AG10803 (cell line): ENCODE measurements around the gene MGAM2.

Experiments
- DNase-seq: peaks from one replicate; pipeline ENCODE4 v3.0.0; 2010; ENCODE audit warnings: low read depth
- H3K4me3 ChIP-seq: 2 replicates; pipeline ENCODE4 v1.5.1; 2011; ENCODE audit warnings: mild to moderate bottlenecking, low read length, control low read depth
- TF ChIP-seq, protein P1 (sequence below): conservative IDR thresholded peaks from 2 replicates; pipeline ENCODE4 v1.5.1; 2011; ENCODE audit warnings: mild to moderate bottlenecking, low read length, control low read depth, inconsistent platforms

MGAM2 gene

DNA sequence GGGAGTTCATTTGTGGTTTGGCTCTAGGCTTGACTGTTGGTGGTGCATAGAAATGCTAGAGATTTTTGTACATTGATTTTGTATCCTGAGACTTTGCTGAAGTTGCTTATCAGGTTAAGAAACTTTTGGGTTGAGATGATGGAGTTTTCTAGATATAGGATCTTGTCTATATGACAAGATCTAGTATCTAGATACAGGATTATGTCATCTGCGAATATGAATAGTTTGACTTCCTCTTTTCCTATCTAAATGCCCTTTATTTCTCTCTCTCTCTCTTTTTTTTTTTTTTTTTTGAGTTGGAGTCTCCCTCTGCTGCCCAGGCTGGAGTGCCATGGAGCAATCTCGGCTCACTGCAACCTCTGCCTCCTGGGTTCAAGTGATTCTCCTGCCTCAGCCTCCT lies 62.9 kb downstream of the MGAM2 start:
- TF ChIP-seq, protein P1, sequence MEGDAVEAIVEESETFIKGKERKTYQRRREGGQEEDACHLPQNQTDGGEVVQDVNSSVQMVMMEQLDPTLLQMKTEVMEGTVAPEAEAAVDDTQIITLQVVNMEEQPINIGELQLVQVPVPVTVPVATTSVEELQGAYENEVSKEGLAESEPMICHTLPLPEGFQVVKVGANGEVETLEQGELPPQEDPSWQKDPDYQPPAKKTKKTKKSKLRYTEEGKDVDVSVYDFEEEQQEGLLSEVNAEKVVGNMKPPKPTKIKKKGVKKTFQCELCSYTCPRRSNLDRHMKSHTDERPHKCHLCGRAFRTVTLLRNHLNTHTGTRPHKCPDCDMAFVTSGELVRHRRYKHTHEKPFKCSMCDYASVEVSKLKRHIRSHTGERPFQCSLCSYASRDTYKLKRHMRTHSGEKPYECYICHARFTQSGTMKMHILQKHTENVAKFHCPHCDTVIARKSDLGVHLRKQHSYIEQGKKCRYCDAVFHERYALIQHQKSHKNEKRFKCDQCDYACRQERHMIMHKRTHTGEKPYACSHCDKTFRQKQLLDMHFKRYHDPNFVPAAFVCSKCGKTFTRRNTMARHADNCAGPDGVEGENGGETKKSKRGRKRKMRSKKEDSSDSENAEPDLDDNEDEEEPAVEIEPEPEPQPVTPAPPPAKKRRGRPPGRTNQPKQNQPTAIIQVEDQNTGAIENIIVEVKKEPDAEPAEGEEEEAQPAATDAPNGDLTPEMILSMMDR, result no peak
- H3K4me3 ChIP-seq, result no peak overlapping the region
- no peak for DNase-seq

DNA sequence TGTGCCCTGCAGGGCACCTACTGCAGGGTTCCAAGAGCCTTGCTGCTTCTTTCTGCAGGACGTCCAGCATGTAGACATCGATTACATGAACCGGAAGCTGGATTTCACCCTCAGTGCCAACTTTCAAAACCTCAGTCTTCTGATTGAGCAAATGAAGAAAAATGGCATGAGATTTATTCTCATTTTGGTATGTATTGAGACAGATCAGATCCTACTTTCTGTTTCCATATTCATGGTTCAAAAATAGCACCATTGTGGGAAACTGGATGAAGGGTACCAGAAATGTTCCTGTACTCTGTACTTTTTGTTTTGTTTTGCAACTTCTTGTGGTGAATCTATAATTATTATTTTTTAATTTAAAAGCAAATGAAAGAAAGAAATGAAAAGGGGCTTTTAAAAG lies 64.1 kb downstream of the MGAM2 start:
- H3K4me3 ChIP-seq, result no peak overlapping the region
- DNase-seq, result no peak
- TF ChIP-seq, protein P1, result no peak

DNA sequence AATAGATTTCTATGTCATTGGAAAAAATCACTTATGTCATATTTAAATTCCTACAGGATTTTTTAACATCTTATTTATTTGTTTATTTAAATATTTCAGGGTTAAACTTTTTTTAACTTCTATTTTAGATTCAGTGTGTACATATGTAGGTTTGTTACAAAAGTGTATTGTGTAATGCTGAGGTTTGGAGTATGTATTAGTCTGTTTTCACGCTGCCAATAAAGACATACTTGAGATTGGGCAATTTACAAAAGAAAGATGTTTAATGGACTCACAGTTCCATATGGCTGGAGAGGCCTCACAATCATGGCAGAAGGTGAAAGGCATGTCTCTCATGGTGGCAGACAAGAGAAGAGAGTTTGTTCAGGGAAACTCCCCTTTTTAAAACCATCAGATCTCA lies 65.4 kb downstream of the MGAM2 start:
- DNase-seq, result no peak
- no peak overlapping the region for H3K4me3 ChIP-seq
- TF ChIP-seq, protein P1, result no peak

DNA sequence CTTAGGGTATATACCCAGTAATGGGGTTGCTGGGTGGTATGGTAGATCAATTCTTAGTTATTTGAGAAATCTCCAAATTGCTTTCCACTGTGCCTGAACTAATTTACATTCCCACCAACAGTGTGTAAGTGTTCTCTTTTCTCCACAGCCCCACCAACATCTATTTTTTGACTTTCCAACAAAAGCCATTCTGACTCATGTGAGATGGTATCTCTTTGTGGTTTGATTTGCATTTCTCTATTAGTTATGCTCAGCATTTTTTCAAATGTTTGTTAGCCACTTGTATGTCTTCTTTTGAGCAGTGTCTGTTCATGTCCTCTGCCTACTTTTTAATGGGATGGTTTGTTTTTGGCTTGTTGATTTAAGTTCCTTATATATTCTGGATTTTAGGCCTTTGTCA lies 66.4 kb downstream of the MGAM2 start:
- no peak for DNase-seq
- H3K4me3 ChIP-seq, result no peak overlapping the region
- TF ChIP-seq, protein P1, result no peak

DNA sequence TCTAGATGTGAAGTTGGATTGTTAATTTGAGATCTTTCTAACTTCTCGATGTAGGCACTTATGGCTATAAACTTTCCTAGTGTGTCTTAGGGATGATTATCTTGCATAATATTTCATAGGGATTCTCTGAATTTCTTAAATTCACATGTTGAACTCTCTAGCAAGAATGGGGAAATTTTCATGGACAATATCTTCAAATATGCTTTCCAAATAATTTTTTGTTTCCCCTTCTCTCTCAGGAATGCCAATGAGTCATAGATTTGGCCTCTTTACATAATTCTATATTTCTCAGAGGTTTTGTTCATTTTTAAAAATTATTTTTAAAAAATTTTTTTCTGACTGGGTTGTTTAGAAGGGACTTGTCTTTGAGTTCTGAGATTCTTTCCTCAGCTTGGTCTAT lies 68.9 kb downstream of the MGAM2 start:
- TF ChIP-seq, protein P1, result no peak
- H3K4me3 ChIP-seq, result no peak overlapping the region
- no peak for DNase-seq

DNA sequence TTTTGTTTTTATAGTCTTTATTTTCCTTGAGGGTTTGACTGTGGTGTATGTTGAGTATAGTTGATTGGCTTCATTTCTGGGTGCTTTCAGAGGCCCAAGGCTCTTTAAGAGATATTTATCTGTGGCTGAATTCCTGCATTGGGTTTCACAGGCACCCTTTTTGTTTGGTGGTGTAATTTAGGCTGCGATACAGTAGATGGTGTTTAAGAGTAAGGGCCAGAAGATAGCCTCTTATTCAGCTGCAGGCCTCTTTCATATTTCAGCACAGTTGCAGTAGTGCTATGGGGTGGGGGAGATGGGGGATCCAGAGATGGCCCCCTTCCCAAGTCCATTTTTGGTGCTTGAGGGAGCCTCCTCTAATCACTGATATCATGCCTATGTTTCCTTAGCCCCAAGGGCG lies 69.7 kb downstream of the MGAM2 start:
- H3K4me3 ChIP-seq, result no peak overlapping the region
- TF ChIP-seq, protein P1, result no peak
- DNase-seq, result no peak

DNA sequence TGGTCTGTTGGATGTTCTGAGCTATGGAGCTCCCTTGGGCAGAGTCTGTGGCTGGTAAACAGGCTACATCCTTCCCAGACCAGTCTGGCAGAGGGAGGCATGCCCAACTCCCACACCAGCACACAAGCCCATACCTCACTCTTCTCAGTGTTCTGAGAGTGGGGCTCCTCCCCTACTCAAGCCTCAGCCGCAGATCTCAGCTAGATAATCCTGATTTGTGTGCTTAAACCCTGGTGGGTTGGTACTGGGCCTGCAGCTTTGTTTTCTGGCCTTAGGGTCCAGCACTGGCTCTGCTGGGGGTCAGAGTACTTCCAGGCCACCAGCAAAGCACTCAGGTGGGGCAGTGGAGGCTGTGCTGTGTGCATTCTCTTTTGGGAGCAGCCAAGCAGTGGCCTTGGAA lies 70.4 kb downstream of the MGAM2 start:
- no peak overlapping the region for H3K4me3 ChIP-seq
- no peak for DNase-seq
- TF ChIP-seq, protein P1, result no peak
